Measurements from ENCODE around the gene MR1. TPM values are rescaled to one million over a fixed set of nuclear protein-coding genes. Genes with fewer than 3 reads are reported as not detected.
A peak's percentile ranks its signal among the peaks of the same experiment; 100 is the strongest.

The MR1 gene
- total and polyA plus RNA-seq, 9 of the 15 experiments (the other 6 are each of a cell fraction or from before 2014, with no cell fraction given): 9.7 to 21.7 (median 15.6) TPM

DNA sequence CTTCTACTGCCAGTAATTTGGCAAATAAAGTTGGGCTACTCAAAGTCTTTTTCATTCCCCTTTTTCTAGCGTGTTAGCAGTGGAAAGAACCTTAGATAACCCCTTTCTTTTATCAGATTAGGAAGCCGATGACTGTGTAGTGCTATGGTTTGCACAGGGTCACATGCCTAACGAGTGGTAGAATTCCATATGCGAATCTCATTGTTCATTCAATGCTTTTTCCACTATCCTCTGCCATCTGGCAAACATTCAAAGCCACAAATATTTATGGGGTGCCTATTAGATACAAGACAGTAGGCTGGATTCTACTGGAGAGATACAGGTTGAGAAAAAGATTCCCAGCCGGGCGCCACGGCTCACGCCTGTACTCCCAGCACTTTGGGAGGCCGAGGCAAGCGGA lies 39.9 kb downstream of the MR1 start:
- no peak overlapping the region for H3K27ac ChIP-seq (ENCODE audit: extremely low read depth, low read depth, low read length)
- no peak for FAIRE-seq

More for the DNA sequence above, 39.9 kb downstream of the MR1 start:
- peak; percentile 61; the same call in 1 of the 2 replicates for TF ChIP-seq FOXJ2 (tag; IDR thresholded peaks at IDR 0.05)
- TF ChIP-seq, protein P1, sequence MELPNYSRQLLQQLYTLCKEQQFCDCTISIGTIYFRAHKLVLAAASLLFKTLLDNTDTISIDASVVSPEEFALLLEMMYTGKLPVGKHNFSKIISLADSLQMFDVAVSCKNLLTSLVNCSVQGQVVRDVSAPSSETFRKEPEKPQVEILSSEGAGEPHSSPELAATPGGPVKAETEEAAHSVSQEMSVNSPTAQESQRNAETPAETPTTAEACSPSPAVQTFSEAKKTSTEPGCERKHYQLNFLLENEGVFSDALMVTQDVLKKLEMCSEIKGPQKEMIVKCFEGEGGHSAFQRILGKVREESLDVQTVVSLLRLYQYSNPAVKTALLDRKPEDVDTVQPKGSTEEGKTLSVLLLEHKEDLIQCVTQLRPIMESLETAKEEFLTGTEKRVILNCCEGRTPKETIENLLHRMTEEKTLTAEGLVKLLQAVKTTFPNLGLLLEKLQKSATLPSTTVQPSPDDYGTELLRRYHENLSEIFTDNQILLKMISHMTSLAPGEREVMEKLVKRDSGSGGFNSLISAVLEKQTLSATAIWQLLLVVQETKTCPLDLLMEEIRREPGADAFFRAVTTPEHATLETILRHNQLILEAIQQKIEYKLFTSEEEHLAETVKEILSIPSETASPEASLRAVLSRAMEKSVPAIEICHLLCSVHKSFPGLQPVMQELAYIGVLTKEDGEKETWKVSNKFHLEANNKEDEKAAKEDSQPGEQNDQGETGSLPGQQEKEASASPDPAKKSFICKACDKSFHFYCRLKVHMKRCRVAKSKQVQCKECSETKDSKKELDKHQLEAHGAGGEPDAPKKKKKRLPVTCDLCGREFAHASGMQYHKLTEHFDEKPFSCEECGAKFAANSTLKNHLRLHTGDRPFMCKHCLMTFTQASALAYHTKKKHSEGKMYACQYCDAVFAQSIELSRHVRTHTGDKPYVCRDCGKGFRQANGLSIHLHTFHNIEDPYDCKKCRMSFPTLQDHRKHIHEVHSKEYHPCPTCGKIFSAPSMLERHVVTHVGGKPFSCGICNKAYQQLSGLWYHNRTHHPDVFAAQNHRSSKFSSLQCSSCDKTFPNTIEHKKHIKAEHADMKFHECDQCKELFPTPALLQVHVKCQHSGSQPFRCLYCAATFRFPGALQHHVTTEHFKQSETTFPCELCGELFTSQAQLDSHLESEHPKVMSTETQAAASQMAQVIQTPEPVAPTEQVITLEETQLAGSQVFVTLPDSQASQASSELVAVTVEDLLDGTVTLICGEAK (IDR thresholded peaks at IDR 0.05): peak; percentile 40; the same call in 1 of the 2 replicates
- TF ChIP-seq, protein P1 (CRISPR knock-in tag; IDR thresholded peaks at IDR 0.05): no peak
- no peak for TF ChIP-seq CXXC5 (CRISPR knock-in tag; IDR thresholded peaks at IDR 0.05)
- 0 out of 2 replicates have a peak, but pooled peaks have one; percentile 19 for TF ChIP-seq FOSL1 (tag; conservative IDR thresholded peaks at IDR 0.05)
- peak; percentile 50; the same call in 1 of the 2 replicates for TF ChIP-seq L3MBTL2 (IDR thresholded peaks at IDR 0.05)
- in situ Hi-C loops (cut with MboI) (no loop called here), intact Hi-C loops (cut with micrococcal nuclease) (no loop called here)
- H3K4me1 ChIP-seq (replicated peaks in 1 of 2; ENCODE audit: control insufficient read depth in 2 of 2, insufficient read depth in 2 of 2, low read length in 2 of 2): no peaks in the 10 kb centered on the region
- H2AFZ ChIP-seq (ENCODE audit: low read depth, low read length): 0 out of 2 replicates have a peak overlapping the region, but pooled peaks have one; percentile 33
- ChIA-PET POLR2A (interaction anchor here (1.2 to 1.4 kb wide), 2 partner anchors 12 to 15 kb away, joined by 3 to 5 read pairs; partner anchors contain the start of gene IER5), CTCF (ENCODE audit: low intra/inter-chr PET ratio) (no interaction called here)
- H4K20me1 ChIP-seq (replicated peaks; ENCODE audit: control insufficient read depth, insufficient read depth, low read length): no peaks in the 10 kb centered on the region
- no peaks in the 10 kb centered on the region for H3K9me1 ChIP-seq (ENCODE audit: control insufficient read depth, insufficient read depth, low read length)
- no peak overlapping the region for H3K4me2 ChIP-seq (ENCODE audit: insufficient read depth, low read length)
- no peaks in the 10 kb centered on the region for H3K36me3 ChIP-seq (ENCODE audit: control insufficient read depth, insufficient read depth, low read length)
- H3K9ac ChIP-seq (ENCODE audit: insufficient read depth in 1 of 2, low read depth in 2 of 2, low read length in 2 of 2): no peak overlapping the region
- 48% methylated on average over 10 of the region's 10 CpGs for WGBS (ENCODE audit: insufficient coverage, low coverage, missing lambda C conversion rate)
- no peak for DNase-seq (ENCODE audit: extremely low read depth in 1 of 4, low spot score in 3 of 4)
- BruUV-seq (replicated peaks): no TSS peak
- no peaks in the 10 kb centered on the region for H3K9me3 ChIP-seq (replicated peaks; ENCODE audit: control insufficient read depth, insufficient read depth, low read depth, low read length)
- H3K79me2 ChIP-seq (ENCODE audit: control insufficient read depth, insufficient read depth, low read length): no peaks in the 10 kb centered on the region
- H3K4me3 ChIP-seq: no peak overlapping the region
- ATAC-seq: no peak
- peaks cover 4 to 15% of the 10 kb centered on the region in 2 experiments; a peak in 4 of 5 replicates for H3K27me3 ChIP-seq (ENCODE audit: control insufficient read depth in 2 of 2, insufficient read depth in 2 of 2, low read length in 2 of 2)
